Stimulated activated CD4-positive, alpha-beta T cell treated with anti-CD3 and anti-CD28 coated beads, Interleukin-15, amount 100 ng/mL, for 48 hours (primary cell): ENCODE results near the gene SEC31B.

Experiments used
- DNase-seq, 2 donors: peaks; one replicate each; pipeline ENCODE4 v3.0.0-alpha.2; 2020; ENCODE audit warnings: low read depth in 2 of 2

The SEC31B gene

DNA sequence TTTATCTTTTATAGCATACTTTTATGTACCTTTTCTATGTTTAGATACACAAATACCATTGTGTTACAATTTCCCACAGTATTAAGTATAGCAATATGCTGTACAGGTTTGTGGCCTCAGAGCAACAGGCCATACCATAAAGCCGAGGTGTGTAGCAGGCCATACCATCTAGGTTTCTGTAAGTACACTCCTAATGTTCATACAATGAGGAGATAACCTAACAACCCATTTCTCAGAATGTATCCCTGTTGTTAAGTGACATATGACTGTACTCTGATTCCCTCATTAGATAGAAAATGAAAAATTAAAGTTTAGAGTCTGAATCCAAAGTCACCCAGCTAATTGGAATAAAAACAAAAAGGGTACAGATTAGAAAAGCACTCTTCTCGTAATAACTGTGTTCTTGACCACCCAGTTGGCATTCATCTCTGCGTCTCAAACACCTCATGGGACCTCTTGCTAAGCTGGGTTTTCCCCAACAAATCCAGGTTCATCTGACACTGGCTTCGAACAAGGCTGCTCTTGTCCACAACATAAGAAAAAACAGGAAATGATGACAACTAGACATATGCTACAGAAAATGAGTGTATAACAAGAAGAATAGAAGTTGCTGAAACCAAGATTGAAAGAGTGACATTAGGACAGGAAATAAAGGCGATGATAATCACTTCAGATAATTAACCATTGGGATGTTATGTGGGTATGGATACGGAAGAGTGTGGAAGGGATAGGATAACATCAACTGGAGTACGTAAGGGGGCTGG is 8.6 kb upstream of the SEC31B start:
- DNase-seq: no peak

- no peak for DNase-seq
Measured at GRCh38 chr10:100524638-100525037, 5.0 kb upstream of the SEC31B start.

- DNase-seq: no peak
Measured at GRCh38 chr10:100524206-100524605, 4.5 kb upstream of the SEC31B start.

DNA sequence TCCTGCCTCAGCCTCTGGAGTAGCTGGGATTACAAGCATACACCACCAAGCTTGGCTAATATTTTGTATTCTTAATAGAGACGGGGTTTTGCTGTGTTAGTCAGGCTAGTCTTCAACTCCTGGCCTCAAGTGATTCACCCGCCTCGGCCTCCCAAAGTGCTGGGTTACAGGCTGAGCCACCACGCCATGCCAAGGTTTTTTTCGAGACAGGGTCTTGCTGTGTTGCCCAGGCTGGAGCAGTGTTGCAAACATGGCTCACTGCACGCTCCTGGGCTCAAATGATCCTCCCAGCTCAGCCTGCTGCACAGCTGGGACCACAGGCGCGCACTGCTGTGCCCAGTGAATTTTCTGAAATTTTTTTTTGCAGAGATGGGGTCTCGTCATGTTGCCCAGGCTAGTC is 3.3 kb upstream of the SEC31B start:
- DNase-seq: no peak

DNA sequence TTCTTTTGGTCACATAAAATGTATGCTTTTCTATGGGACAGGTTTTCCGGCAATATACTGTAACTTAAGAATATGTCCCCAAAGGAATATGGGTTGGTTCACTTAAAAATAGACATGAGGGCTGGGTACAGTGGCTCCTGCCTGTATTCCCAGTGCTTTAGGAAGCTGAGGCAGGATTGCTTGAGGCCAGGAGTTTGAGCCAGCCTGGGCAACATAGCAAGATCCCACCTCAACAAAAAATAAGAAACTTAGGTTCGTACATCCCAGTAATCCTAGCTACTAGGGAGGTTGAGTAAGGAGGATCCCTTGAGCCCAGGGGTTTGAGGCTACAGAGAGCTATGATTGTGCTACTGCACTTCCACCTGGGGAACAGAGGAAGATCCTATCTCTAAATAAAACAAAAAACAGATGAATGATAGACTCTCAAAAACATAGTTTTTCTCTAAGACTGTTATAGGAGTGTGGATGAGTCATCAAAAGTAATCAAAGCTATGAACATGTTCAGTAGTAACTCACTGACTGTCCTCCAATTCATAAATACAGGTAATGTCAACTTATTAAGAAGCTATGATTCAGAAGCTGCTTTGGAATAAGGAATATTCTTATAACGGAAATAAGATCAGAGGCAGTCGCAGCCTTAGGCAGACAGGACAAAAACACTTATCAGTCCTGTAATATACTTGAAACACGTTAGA is 2.6 kb upstream of the SEC31B start:
- DNase-seq: no peak

- DNase-seq: no peak
Measured at GRCh38 chr10:100520811-100521210, 1.1 kb upstream of the SEC31B start.

- DNase-seq: peak in 1 of 2 donors; percentile 54
Measured at GRCh38 chr10:100518761-100519241, 860 bp downstream of the SEC31B start.

GRCh38 chr10:100516847-100517246 is 2.8 kb downstream of the SEC31B start:
- DNase-seq: no peak

DNA sequence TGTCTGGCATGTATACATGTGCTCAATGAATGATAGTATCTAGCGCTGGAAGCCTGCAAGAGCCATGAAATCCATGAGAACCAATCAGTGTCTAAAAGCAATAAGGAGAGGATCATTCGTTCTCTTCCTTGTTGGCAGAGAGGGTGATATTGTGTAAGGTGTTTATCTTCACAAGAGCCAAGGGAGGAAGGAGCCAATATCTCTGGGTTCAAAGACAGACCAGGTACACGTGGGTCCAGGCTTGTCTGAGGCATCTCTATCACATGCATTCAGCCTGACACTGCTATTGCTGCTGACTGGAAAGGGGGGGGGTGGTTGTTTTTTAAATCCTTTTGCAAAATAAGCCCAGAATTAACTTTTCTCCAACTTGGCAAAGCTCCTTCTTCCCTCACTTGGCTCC is 4.0 kb downstream of the SEC31B start:
- DNase-seq: no peak

GRCh38 chr10:100510533-100511308 is 8.9 kb downstream of the SEC31B start:
- DNase-seq: peak; percentile 57 to 59

GRCh38 chr10:100509241-100509840 is 10.3 kb downstream of the SEC31B start:
- peak in 1 of 2 donors; percentile 53 for DNase-seq

DNA sequence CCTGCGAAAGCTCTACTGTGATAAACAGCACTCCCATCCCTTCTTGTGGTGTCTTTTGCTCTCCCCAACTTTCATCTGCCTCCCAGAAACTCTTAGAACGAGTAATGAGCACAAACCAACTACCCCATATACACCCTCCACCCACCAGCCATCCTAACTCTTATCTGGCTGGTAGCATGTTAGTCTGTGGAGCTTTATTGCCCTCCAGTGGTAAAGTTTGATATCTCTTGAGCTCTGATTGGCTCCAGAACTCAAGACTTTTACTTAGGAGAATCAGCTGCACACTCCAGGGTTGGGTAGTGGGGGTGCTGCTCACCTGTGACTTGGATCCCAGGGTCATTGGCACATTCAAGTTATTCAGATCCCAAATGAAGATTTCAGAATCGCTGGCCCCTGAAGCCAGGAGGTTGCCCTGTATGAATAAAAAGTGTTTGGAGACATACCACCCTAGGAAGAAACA is 10.9 kb downstream of the SEC31B start:
- DNase-seq: peak in 1 of 2 donors; percentile 34

DNA sequence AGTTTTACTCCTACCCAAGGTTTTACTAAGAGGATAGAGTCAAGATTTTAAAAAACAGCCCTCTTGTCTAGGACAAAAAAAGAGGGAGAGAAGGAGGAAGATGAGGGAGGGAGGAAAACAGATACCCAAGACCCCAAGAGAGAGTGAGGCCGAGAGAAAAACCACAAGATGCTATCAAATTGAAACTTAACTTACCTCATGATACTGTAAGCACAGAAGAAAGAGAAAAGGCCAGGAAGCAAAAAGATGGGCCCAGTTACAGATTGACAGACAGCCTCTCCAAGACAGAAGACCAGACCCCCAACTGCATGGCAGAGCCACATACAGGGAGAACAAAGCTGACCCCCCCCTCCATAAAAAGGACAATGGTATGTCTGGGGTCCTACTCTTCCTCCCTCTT is 11.4 kb downstream of the SEC31B start:
- no peak for DNase-seq

- DNase-seq: no peak
Measured at GRCh38 chr10:100507357-100507732, 12.3 kb downstream of the SEC31B start.

DNA sequence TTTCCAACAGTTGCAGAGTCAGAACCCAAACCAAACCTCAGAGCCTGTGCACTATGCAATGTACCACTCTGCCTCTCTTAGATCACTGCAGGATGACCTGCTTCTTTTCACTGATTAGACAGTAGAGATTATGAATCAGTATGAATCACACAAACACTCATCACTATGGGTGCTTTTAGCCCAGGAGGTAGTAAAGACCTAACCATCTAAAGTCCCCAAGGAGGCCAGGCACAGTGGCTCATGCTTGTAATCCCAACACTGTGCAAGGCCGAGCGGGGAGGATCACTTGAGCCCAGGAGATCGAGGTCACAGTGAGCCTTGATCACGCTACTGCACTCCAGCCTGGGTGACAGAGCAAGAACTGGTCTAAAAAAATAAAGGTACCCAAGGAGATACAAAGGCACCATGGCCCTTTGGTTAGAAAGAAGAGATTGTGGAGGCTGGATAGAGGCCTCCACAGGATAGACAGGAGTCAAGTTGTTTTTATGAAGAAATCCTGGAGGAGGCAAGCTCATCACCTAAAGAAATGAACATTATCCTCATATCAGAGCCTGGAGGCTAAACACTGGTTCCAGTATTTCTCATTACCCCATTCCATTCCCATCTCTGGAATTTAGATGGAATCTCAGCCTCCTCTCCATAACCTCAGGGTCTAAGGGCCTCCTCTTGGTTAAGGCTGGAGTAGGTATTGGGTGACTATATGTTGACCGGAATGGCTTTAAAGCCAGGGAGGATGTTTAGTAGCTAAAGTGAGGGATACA is 12.9 kb downstream of the SEC31B start:
- no peak for DNase-seq

- no peak for DNase-seq
Measured at GRCh38 chr10:100505164-100505563, 14.5 kb downstream of the SEC31B start.

- no peak for DNase-seq
Measured at GRCh38 chr10:100504096-100504495, 15.6 kb downstream of the SEC31B start.

- DNase-seq: no peak
Measured at GRCh38 chr10:100502926-100503494, 16.7 kb downstream of the SEC31B start.

GRCh38 chr10:100501423-100501822 is 18.2 kb downstream of the SEC31B start:
- no peak for DNase-seq

DNA sequence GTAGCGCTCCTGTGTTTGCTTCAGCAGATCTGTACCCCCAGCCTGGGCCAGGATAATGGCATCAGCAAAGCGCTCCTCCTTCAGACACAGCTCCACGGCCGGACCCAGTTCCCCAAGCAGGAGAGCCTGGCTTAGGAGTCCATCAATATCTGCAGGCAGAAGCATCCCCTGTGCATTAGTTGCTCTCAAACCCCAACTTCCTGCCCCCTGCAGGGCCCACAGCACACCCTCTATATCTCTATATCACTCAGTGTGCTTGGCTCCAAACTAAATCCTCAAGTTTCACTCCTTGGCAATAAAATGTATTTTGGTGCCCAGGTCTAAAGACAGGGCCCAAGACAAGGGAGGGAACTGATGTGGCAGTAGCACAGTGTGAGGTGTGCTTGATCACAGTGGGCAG is 21.6 kb downstream of the SEC31B start:
- DNase-seq: no peak

GRCh38 chr10:100496567-100496966 is 23.1 kb downstream of the SEC31B start:
- DNase-seq: no peak
